Sciatic nerve (tissue), 2 donors: Measurements from ENCODE around the gene DECR2. TPM values are rescaled to one million over a fixed set of nuclear protein-coding genes. Genes with fewer than 3 reads are reported as not detected.
A peak's percentile ranks its signal among the peaks of the same experiment; 100 is the strongest.
"Not testable (repeated sequence)": the region's sequence is repeated elsewhere in the genome, so short reads cannot be mapped to it uniquely, and the experiment has no call there.

ENCODE experiments used
- ATAC-seq: fragments of 200-7000 bp; cut with Tn5 transposase; one replicate; pipeline ENCODE4 v1.9.1; 2020; ENCODE audit warnings: mild to moderate bottlenecking, moderate library complexity
- DNase-seq: peaks from one replicate; pipeline ENCODE4 v3.0.0-alpha.2; 2020; ENCODE audit warnings: low spot score
- intact Hi-C: fragments of 100-400 bp; cut with DNase I; formaldehyde crosslinking; loops from one replicate; pipeline ENCODE4 v1.14.2; 2022
- total RNA-seq: library from RNA; stranded (reverse); fragmentation: NEBNext Ultra II Directional; extraction: Animal tissue kit (Norgen Biotek cat#: 25700); gene quantifications from one replicate; pipeline ENCODE4 v1.2.1, GENCODE V29; 2021
- donor health status: DM: no; HTN: no; CAD: no.
- donor health status: DM: no; HTN: no; CAD: no.

Gene DECR2
- total RNA-seq, 1 donor from 2014 or later: 10.4 TPM

DNA sequence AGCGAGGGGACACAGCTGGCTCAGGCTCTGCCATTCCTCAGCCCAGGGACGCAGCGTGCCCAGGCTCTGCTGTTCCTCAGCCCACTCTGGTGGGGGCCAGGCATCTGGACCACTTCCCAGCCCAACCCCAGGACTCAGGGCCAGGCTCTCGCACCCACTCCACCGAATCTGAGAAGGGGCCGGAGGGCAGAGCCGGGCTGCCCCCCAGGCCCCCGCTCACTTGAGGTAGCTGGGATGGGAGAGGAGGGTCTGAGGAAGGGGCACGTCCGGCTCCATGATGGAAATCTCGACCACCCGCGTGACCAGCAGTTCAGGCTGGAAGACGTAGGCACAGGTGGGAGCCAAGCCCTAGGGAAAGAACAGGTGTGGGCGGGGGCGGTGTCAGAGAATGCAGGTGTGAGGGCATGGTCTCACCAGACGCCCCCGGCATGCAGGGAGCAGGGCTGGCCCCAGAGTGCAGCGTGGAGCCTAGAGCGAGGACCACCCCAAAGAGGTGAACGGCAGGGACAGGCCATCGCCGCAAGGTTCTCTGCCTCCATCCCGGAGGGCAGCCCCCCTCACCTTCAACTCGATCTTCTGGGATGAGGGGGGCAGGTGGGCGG is 24.8 kb upstream of the DECR2 start:
- intact Hi-C loops: no loop called here
- ATAC-seq: no peak

DNA sequence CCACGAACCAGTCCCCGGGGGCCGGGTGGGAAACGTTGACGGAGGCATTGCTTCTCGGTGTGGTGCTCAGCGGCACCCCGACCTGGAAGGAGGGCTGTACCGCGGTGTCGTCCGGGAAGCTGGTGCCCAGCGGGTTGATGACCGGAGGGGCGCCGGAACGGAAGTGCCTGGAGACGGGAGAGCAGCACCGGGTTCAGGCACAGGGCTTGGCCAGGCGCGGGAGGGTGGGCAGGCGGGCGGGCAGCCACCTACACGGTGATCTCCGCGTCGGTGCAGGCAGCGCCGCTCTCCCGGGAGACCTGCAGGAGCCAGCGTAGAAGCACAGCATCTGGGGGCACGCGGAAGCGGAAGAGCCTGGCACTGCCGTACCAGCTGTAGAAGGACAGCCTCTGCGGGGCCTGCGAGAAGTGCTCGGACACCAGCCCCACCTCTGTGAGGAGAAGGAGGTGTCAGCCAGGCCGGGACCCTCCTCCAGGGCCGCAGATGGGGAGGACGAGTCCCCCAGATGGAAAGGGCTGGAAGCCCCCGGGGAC is 24.2 kb upstream of the DECR2 start:
- intact Hi-C loops: no loop called here
- DNase-seq: no peak
- no peak for ATAC-seq

More for the DNA sequence above, 24.8 kb upstream of the DECR2 start:
- DNase-seq: no peak

DNA sequence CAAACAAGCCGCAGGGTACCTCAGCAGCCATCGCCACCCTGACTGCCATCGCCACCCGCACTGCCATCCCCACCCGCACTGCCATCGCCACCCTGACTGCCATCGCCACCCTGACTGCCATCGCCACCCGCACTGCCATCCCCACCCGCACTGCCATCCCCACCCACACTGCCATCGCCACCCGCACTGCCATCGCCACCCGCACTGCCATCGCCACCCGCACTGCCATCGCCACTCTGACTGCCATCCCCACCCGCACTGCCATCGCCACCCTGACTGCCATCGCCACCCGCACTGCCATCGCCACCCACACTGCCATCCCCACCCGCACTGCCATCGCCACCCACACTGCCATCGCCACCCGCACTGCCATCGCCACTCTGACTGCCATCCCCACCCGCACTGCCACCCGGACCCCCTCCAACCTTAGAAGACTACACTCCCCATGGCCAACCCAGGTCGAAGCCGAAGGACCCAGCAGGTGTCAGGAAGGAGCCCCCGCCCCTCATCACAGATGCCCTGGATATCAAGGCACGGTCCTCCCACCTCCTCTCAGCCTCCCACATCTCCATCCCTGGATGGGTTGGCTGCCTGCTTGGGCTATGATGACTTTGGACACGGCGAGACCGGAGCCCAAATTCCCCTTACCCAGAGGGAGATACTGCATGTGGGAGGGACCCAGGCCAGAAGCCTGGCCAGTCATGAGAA is 23.4 kb upstream of the DECR2 start:
- intact Hi-C loops, ATAC-seq, DNase-seq: not testable (repeated sequence)

DNA sequence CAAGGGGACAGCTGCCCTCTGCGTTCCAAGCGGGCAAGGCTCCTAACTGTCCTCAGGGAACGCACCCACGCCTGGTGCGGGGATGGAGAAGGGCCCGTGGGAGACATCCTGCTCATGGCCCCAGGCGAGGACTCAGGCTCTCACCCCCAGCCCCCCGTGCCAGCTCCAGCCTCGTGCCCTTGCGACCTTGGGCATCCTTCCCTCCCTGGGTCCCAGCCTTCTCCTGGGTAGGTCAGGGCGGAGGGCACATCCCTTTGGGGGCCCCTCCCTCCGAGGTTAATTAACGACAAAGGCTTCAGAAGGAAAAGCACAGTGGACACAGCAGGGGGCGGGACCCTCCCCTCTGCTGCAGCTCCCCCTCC is 22.9 kb upstream of the DECR2 start:
- peak; percentile 59 for DNase-seq

DNA sequence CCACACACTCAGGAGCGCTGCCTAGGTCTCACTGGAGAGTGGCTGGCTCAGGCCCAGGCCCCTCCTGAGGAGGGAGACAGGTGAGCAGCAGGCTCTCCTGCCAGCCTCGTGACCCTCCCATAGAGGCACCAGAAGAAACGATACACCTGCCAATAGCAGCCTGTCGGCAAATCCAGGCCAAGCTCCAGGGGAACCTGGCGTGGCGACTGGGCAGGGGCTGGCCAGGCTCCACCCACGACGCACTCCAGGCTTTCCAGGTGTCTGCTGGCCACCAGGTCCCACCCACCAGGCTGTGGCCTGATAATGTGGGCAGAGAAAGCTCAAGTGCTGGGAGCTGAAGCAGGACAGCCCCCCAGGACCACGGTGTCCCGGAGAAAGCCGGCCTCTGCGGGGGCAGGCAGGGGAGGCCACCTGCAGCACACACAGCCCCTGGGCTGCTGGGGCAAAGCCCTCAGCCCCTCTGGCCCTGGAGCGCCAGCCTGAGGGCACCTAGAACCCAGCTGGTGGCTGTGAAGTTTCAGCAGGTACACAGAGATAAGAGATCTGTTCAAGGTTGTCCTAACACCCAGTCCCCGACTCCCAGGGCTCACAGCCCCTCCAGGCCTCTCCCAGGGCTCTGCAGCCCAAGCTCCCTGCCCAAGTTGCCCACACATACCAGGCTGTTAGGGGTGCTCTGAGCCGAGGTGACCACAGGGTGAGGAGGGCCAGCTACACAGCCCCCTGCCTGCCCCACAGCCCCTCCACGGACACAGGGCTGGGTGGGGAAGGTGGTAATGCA is 22.3 kb upstream of the DECR2 start:
- intact Hi-C loops: no loop called here
- DNase-seq (no peak), ATAC-seq (no peak)

More for the DNA sequence above, 22.9 kb upstream of the DECR2 start:
- intact Hi-C loops: no loop called here
- ATAC-seq: no peak

DNA sequence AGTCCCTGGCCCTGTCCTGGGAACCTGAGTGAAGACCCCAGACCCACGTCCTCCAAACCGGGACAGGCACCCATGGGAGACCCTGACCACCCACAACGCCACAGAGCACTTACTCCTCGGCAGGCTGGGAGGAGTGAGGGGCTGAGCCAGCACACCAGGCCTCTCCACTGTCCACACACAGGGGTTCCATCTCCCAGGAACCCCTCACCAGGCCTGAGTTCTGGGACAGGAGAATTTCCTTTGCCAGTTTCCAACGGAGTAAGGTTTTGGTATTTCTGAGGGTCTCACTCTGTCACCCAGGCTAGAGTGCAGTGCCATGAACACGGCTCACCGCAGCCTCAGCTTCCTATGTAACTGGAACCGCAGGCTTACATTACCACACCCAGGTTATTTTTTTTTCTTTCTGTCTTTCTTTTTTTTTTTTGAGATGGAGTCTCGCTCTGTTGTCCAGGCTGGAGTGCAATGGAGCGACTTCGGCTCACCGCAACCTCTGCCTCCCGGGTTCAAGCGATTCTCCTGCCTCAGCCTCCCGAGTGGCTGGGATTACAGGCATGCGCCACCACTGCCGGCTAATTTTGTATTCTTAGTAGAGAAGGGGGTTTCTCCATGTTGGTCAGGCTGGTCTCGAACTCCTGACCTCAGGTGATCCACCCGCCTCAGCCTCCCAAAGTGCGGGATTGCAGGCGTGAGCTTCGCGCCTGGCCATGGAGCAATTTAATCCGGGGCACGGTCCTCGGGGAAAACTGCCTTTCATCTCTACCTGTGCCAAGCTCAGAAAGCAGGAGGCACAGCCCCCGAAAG is 21.5 kb upstream of the DECR2 start:
- intact Hi-C loops: no loop called here
- DNase-seq (no peak), ATAC-seq (no peak)

DNA sequence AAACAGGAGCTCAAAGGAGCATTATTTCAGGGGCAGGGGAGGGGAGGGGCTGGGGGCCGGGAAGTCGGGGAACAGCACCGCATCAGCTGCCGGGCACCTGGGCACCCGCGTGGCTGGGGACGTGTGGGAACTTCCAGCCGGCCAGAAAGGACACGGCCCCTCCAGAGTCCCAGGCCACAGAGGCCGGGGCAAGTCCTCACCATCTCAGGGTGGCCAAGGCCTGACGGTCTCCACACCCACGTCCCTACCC is 21.0 kb upstream of the DECR2 start:
- DNase-seq (no peak), ATAC-seq (peak; percentile 27)
- intact Hi-C loops: no loop called here

DNA sequence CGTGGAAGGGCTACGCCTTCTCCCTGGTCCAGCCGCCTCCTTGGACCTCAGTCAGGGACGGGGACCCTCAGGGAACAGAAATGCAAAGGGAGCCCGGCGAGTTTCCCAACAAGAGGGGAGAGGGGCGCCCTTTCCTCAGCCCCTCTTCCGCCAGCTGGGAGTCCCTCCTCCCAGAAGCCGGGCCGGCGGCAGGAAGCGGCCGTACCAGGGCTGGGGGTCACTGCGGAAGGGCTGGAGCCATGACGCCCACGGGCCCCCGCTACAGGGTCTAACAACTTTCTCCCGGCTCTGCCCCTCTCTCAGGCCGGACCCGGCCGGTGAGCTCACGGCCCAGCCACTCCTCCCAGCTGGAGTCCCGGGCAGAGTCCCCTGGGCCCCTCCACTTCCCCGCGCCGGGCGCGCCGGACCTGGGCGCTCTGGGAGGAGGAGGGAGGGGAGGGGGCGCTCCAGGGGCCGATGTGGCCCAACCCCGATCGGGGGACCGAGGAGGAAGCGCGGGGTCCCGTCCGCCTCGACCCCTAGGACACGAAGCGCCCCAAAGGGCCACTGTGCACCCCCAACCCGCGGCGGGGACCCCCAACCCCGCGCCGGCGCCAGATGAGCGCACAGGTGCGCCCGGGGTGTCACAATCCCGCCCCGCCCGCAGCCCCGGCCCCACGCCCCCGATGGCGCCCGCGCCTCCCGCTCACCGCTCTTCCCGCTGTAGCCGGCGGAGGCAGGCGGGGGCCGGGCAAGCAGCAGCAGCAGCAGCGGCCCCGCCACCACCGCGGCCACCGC is 20.5 kb upstream of the DECR2 start:
- ATAC-seq (peak; percentile 49), DNase-seq (peak; percentile 74)
- intact Hi-C loops: no loop called here

DNA sequence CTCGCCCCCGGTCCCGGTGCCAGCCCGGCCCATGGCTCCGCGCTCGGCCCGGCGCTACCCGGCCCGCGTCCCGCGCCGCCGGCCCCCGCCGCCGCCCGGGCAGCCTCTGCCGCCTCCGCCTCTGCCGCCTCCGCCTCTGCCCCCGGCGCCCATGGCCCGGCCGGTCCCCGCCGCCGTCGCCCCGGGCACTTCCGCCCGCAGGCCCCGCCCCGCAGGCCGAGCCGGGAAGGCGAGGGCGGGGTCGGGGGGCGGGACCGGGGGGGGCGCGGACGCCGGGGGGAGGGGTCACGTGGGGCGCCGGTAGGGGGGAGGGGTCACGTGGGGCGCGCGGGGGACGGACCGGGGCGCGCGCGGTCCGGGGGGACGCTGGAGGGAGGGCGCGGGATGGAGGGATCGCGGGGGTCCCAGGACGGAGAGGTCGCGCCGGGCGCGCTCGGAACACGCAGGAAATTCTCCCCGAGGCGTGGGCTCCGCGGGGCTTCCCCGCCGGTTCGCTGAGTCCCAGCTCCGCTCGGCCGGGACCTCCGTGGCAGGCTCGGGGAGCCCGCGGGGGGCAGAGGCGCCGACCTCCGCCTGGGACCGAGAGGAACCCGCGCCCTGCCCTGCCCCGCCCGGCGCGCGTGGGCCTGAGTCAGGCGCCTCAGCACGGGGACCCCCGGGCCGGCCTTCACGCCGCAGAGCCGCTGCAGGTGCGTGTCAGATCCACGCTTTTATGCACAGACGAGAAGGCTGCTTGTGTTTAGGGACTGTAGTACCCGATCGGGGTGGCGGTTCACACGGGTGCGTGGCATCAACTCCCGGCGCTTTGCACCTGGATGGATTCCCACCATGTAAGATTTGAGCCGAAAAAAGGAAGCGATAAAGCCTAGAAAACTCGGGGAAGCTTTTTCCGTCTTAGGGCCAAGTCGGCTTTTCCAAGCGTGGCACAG is 19.6 kb upstream of the DECR2 start, which contains the start of gene PGAP6:
PGAP6 (minus strand) TSS at position 190 of the 929 bp plus-strand sequence; CDS start at position 33, 157 bp downstream.
- ATAC-seq (peak; percentile 44), DNase-seq (peak; percentile 78)
- intact Hi-C loops: no loop called here

DNA sequence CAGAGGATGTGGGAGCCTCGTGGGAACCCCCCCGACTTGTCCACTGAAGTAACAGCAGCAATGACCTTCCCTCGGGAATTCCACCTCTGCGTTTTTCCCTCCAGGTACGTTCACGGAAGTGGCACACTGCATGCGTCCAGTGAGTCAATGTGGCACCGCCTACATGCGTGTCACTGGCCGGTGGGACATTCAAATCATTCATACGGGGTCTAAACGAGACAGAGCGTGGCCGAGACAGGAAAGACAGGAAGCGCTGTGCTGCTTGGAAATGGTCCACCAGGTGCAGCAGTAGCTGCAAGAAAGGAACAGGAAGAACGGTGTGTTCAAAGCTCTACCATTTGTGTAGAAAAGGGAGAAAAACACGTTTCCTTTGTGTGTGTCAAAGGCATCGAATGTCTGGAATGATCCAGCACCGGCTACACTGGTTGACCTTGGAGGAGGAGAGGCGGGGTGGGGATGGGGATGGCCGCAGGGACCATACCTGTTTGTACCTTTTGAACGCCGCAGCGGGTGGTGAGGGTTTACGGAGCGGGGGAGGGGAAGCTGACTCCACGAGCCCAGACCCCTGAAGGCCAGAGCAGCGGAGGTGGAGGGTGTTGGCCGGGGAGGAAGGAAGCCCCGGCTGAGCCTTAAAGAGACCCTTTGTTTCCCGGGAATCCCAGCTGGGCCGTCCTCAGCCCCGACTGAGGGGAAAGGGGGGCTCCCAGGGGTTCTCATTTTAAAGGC is 18.2 kb upstream of the DECR2 start:
- ATAC-seq (no peak), DNase-seq (peak; percentile 62)

DNA sequence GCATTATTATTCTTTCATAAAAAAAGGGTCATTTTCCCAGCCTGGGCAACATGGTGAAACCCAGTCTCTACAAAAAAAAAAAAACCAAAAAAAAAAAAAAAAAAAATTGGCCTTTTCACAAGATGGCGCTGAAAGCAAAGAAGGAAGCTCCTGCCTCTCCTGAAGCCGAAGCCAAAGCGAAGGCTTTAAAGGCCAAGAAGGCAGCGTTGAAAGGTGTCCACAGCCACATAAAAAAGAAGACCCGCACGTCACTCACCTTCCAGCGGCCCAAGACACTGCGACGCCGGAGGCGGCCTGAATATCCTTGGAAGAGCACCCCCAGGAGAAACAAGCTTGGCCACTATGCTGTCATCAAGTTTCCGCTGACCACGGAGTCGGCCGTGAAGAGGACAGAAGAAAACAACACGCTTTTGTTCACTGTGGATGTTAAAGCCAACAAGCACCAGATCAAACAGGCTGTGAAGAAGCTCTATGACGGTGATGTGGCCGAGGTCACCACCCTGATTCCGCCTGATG is 15.0 kb upstream of the DECR2 start:
- peak; percentile 58 for ATAC-seq
- no peak for DNase-seq
- intact Hi-C loops: no loop called here

More for the DNA sequence above, 18.2 kb upstream of the DECR2 start:
- intact Hi-C loops: no loop called here

DNA sequence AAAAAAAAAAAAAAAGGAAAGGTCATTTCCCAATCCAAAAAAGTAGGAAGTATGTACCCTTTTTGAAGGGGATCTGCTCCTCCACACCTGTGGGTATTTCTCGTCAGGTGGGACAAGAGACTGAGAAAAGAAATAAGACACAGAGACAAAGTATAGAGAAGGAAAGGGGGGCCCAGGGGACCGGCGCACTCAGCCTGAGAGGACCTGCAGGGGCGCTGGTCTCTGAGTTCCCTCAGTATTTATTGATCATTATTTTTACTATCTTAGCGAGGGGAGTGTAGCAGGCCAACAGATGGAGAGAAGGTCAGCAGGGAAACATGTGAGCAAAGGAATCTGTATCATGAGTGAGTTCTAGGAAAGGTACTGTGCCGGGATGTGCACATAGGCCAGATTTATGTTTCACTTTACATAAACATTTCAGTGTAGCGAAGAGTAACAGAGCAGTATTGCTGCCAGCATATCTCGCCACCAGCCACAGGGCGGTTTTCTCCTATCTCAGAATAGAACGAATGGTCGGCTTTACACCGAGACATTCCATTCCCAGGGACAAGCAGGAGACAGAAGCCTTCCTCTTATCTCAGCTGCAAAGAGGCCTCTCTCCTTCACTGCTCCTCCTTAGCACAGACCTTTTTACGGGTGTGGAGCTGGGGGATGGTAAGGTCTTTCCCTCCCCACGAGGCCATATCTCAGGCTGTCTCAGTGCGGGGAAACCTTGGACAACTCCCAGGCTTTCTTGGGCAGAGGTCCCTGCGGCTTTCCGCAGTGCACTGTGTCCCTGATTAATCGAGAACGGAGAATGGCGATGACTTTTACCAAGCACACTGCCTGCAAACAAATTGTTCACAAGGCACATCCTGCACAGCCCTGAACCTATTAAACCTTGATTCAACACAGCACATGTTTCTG is 13.7 kb upstream of the DECR2 start:
- DNase-seq, intact Hi-C loops, ATAC-seq: not testable (repeated sequence)

DNA sequence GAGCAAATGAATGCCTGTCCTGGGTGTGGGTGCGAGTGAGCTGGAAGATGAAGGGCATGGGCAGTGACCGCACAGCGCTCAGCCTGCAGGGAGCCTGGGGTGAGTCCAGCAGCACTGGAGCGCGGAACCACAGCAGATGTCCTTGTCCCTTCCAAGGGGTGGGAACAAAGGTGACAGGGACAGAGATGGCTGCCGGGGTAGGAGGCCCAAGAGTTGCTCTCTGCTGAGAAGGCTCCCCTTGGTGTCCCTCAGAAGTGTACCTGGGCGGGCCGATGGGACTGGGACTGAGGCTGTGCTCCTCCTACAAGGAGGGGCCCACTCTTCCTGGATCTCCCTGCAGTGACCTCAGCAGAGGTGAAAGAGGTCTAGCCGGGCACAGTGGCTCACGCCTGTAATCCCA is 12.3 kb upstream of the DECR2 start:
- no peak for ATAC-seq
- intact Hi-C loops: no loop called here

DNA sequence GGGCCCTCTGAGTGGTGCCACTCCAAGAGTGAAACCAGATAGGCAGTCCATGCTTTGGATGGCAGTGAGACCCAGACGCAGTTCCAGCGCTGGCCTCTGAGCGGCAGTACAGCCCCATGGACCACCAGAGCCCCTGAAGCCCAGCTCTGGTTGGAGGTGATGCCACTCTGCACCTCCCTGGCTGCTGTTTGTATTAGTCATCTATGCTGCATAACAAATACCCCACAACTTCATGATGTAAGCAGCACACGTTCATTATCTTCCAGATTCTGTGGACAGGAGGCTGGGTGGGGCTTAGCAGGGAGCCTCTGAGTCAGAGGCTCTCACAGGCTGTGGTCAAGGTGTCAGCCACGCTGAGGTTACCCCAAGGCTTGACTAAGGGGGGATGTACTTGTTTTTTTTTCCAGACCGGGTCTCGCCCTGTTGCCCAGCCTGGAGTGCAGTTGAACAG is 9.8 kb upstream of the DECR2 start:
- ATAC-seq (peak; percentile 33), DNase-seq (no peak)
- intact Hi-C loops: no loop called here

More for the DNA sequence above, 12.3 kb upstream of the DECR2 start:
- no peak for DNase-seq

DNA sequence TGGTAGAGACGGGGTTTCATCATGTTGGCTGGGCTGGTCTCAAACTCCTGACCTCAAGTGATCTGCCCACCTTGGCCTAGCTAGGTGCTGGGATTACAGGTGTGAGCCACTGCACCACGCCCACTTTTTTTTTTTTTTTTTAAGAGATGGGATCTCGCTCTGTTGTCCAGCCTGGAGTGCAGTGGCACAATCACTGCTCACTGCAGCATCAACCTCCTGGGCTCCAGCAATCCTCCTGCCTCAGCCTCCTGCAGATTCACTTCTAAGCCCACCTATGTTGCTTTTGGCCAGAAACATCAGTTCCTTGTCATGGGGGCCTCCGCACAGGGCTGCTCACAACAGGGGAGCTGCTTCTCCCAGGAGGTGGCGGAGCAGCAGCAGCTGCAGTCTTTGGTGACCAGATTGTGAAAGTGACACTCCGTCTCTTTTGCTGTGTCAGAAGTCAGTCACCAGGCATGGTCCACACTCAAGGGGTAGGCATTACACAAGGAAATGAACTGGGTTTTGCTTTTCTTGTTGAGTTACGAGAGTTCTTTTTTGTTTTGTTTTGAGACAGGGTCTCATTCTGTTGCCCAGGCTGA is 9.1 kb upstream of the DECR2 start:
- intact Hi-C loops: no loop called here
- no peak for DNase-seq
- ATAC-seq: no peak
